ENCODE results near the gene GYPC. TPM values are rescaled to one million over a fixed set of nuclear protein-coding genes. Genes with fewer than 3 reads are reported as not detected.

Gene GYPC
- total and polyA plus RNA-seq, 2 of the 4 experiments (the other 2 are of a cell fraction): 53.4 to 96.3 TPM

DNA sequence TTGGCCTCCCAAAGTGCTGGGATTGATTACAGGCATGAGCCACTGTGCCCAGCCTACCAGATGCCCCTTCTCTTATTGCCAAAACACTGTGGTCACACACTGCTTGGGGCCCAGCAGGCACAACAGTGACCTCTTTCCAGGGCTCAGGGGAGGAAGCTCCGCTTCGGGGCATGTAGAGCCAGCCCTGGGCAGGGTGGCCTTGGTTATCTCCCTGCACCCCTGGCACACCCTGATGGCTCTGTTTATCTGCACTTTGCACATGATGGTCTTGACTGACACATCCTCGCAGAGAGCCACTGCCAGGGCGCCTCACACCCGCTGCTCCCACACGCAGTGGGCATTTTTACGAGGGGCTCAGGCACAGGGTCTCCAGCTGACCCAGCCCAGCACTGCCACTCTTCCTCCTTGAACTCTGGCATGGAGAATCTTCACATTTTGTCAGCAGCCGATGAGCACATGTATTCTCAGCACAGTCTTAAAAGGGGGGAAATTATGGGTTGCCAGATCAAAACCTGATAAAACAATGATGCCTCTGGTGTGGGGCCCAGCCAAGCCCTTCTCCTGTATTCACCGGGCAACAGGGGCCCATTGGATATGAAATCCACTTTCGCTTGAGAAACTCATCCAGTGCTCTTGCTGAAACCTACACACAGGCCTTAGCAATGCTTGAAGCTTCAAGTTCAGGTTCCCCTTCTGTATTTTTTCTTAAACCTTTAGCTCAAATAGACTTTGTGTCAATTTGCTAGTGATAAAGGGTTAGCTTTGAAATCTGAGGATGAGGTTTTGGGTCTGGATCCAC, 5.9 kb downstream of the GYPC start:
- Histone ChIP-seq H3K18ac (ENCODE audit: low read depth, low read length) (no peak overlapping the region), H3K4me3 (ENCODE audit: insufficient read depth, low read depth, low read length) (no peak overlapping the region), H3K27ac (ENCODE audit: insufficient read depth, low read length) (no peak overlapping the region), H3K14ac (replicated peaks; ENCODE audit: low read depth, low read length) (no peak overlapping the region), H4K8ac (ENCODE audit: low read depth in 2 of 2, low read length in 2 of 2) (no peak overlapping the region; a peak in 1 of 4 replicates), H4K91ac (ENCODE audit: insufficient read depth, low read depth, low read length) (no peak overlapping the region), H2AK5ac (ENCODE audit: low read depth, low read length) (peak overlapping the region; percentile 27), H2AK9ac (replicated peaks; ENCODE audit: low read depth, low read length, poor library complexity) (no peak overlapping the region), H3K23ac (ENCODE audit: low read depth, low read length) (no peak overlapping the region), H3K56ac (ENCODE audit: extremely low read depth, insufficient read depth, low read length) (no peak overlapping the region), H3K9me1 (ENCODE audit: insufficient read depth, low read length) (peaks cover 12% of the 10 kb centered on the region; the same call in 1 of the 2 replicates), H3K4me1 (ENCODE audit: control insufficient read depth, insufficient read depth, low read length) (peaks cover 15% of the 10 kb centered on the region), H3K9ac (ENCODE audit: low read depth, low read length) (no peak overlapping the region), H3K9me3 (ENCODE audit: control insufficient read depth, insufficient read depth, low read length) (no peaks in the 10 kb centered on the region), H2AFZ (replicated peaks; ENCODE audit: low read length, poor library complexity) (no peak overlapping the region), H3K4ac (ENCODE audit: low read depth, low read length) (no peak overlapping the region), H2BK5ac (ENCODE audit: low read depth, low read length, poor library complexity, severe bottlenecking) (no peak overlapping the region), H3K79me1 (ENCODE audit: low read depth in 1 of 2, low read length in 2 of 2) (peaks cover 23 to 64% of the 10 kb centered on the region in 2 experiments), H2BK15ac (ENCODE audit: low read depth, low read length) (no peak overlapping the region), H3K4me2 (ENCODE audit: low read depth, low read length) (no peak overlapping the region), H3K27me3 (ENCODE audit: control insufficient read depth, insufficient read depth, low read length) (no peaks in the 10 kb centered on the region), H2BK20ac (ENCODE audit: low read depth, low read length) (no peak overlapping the region), H4K5ac (ENCODE audit: low read depth, low read length) (no peak overlapping the region), H3K36me3 (ENCODE audit: control insufficient read depth, insufficient read depth, low read length) (peaks cover 11% of the 10 kb centered on the region; the same call in 1 of the 2 replicates), H4K20me1 (ENCODE audit: insufficient read depth, low read length) (peaks cover 53% of the 10 kb centered on the region), H2BK120ac (ENCODE audit: low read depth, low read length) (no peak overlapping the region)
- intact Hi-C loops (cut with micrococcal nuclease) (no loop called here), in situ Hi-C loops (cut with MboI; ENCODE audit: low sequenced_read_pairs) (no loop called here), dilution Hi-C loops (cut with HindIII; ENCODE audit: low sequenced_read_pairs, unreplicated experiment) (no loop called here)
- 90% methylated on average over 4 of the region's 10 CpGs; no CpG with 5 or more reads in 1 of the 2 experiments for WGBS, 2 experiments (ENCODE audit: extremely low coverage in 2 of 2, insufficient read length in 1 of 2)
- ATAC-seq (ENCODE audit: low read depth) (no peak), DNase-seq (no peak)
- BruUV-seq (replicated peaks): no TSS peak
- ChIA-PET POLR2A (ENCODE audit: unreplicated experiment) (no interaction called here), CTCF (no interaction called here)
- TF ChIP-seq, protein P1, sequence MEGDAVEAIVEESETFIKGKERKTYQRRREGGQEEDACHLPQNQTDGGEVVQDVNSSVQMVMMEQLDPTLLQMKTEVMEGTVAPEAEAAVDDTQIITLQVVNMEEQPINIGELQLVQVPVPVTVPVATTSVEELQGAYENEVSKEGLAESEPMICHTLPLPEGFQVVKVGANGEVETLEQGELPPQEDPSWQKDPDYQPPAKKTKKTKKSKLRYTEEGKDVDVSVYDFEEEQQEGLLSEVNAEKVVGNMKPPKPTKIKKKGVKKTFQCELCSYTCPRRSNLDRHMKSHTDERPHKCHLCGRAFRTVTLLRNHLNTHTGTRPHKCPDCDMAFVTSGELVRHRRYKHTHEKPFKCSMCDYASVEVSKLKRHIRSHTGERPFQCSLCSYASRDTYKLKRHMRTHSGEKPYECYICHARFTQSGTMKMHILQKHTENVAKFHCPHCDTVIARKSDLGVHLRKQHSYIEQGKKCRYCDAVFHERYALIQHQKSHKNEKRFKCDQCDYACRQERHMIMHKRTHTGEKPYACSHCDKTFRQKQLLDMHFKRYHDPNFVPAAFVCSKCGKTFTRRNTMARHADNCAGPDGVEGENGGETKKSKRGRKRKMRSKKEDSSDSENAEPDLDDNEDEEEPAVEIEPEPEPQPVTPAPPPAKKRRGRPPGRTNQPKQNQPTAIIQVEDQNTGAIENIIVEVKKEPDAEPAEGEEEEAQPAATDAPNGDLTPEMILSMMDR (conservative IDR thresholded peaks at IDR 0.05; ENCODE audit: low read depth, low read length): no peak
- no peak for TF ChIP-seq RCOR1 (IDR thresholded peaks at IDR 0.05; ENCODE audit: insufficient replicate concordance, low read length)
- no peak for TF ChIP-seq POLR2A (IDR thresholded peaks at IDR 0.05; ENCODE audit: low read depth, low read length)
- TF ChIP-seq, protein P2, sequence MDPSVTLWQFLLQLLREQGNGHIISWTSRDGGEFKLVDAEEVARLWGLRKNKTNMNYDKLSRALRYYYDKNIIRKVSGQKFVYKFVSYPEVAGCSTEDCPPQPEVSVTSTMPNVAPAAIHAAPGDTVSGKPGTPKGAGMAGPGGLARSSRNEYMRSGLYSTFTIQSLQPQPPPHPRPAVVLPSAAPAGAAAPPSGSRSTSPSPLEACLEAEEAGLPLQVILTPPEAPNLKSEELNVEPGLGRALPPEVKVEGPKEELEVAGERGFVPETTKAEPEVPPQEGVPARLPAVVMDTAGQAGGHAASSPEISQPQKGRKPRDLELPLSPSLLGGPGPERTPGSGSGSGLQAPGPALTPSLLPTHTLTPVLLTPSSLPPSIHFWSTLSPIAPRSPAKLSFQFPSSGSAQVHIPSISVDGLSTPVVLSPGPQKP (IDR thresholded peaks at IDR 0.05; ENCODE audit: borderline replicate concordance, low read depth, low read length): no peak
- no peak for TF ChIP-seq CEBPB (IDR thresholded peaks at IDR 0.05; ENCODE audit: low read depth, low read length)
- TF ChIP-seq FOS (IDR thresholded peaks at IDR 0.05; ENCODE audit: low read depth, low read length): no peak
- TF ChIP-seq BHLHE40 (IDR thresholded peaks at IDR 0.05; ENCODE audit: low read depth, low read length): no peak
- no peak for TF ChIP-seq MXI1 (IDR thresholded peaks at IDR 0.05; ENCODE audit: borderline replicate concordance, low read depth, low read length)
- no peak for TF ChIP-seq RFX5 (IDR thresholded peaks at IDR 0.05; ENCODE audit: low read depth, low read length)
- no peak for TF ChIP-seq MAFK (IDR thresholded peaks at IDR 0.05; ENCODE audit: low read depth, low read length)
- no peak for TF ChIP-seq SMC3 (IDR thresholded peaks at IDR 0.05; ENCODE audit: low read depth, low read length)
- TF ChIP-seq, protein P3, sequence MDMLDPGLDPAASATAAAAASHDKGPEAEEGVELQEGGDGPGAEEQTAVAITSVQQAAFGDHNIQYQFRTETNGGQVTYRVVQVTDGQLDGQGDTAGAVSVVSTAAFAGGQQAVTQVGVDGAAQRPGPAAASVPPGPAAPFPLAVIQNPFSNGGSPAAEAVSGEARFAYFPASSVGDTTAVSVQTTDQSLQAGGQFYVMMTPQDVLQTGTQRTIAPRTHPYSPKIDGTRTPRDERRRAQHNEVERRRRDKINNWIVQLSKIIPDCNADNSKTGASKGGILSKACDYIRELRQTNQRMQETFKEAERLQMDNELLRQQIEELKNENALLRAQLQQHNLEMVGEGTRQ (IDR thresholded peaks at IDR 0.05; ENCODE audit: low read depth, low read length): no peak
- TF ChIP-seq MAZ (IDR thresholded peaks at IDR 0.05; ENCODE audit: borderline replicate concordance, low read depth, low read length): no peak
- TF ChIP-seq RAD21 (IDR thresholded peaks at IDR 0.05; ENCODE audit: low read length): no peak
- no peak for TF ChIP-seq CHD1 (IDR thresholded peaks at IDR 0.05; ENCODE audit: low read depth, low read length)
